ENCODE results near the gene C5orf15.

Gene C5orf15

GRCh38 chr5:133918316-133918715 lies 50.1 kb downstream of the C5orf15 start:
- no peak for DNase-seq (ENCODE audit: extremely low read depth, insufficient read length)
- no peak overlapping the region for H3K4me3 ChIP-seq (replicated peaks; ENCODE audit: low read depth, low read length)
- no peak for TF ChIP-seq CTCF (IDR thresholded peaks at IDR 0.05; ENCODE audit: insufficient read depth, low read length, poor library complexity, severe bottlenecking)

GRCh38 chr5:133917785-133918184 lies 50.6 kb downstream of the C5orf15 start:
- Histone ChIP-seq H3K4me3 (replicated peaks; ENCODE audit: low read depth, low read length) (no peak overlapping the region), H3K27me3 (replicated peaks; ENCODE audit: control insufficient read depth, insufficient read depth, low read length) (no peaks in the 10 kb centered on the region), H3K36me3 (ENCODE audit: control insufficient read depth, insufficient read depth, low read length) (no peaks in the 10 kb centered on the region)
- TF ChIP-seq CTCF (IDR thresholded peaks at IDR 0.05; ENCODE audit: insufficient read depth, low read length, poor library complexity, severe bottlenecking): no peak
- DNase-seq (ENCODE audit: extremely low read depth, insufficient read length): no peak

More at GRCh38 chr5:133918316-133918715, 50.1 kb downstream of the C5orf15 start:
- H3K27me3 ChIP-seq (replicated peaks; ENCODE audit: control insufficient read depth, insufficient read depth, low read length): no peaks in the 10 kb centered on the region
- H3K36me3 ChIP-seq (ENCODE audit: control insufficient read depth, insufficient read depth, low read length): no peaks in the 10 kb centered on the region

GRCh38 chr5:133916914-133917313 lies 51.5 kb downstream of the C5orf15 start:
- DNase-seq (ENCODE audit: extremely low read depth, insufficient read length): no peak
- no peak for TF ChIP-seq CTCF (IDR thresholded peaks at IDR 0.05; ENCODE audit: insufficient read depth, low read length, poor library complexity, severe bottlenecking)
- no peaks in the 10 kb centered on the region for H3K27me3 ChIP-seq (replicated peaks; ENCODE audit: control insufficient read depth, insufficient read depth, low read length)

GRCh38 chr5:133916479-133916878 lies 51.9 kb downstream of the C5orf15 start:
- no peaks in the 10 kb centered on the region for H3K36me3 ChIP-seq (ENCODE audit: control insufficient read depth, insufficient read depth, low read length)
- H3K27me3 ChIP-seq (replicated peaks; ENCODE audit: control insufficient read depth, insufficient read depth, low read length): no peaks in the 10 kb centered on the region
- DNase-seq (ENCODE audit: extremely low read depth, insufficient read length): no peak
- no peak overlapping the region for H3K4me3 ChIP-seq (replicated peaks; ENCODE audit: low read depth, low read length)
- TF ChIP-seq CTCF (IDR thresholded peaks at IDR 0.05; ENCODE audit: insufficient read depth, low read length, poor library complexity, severe bottlenecking): no peak

More at GRCh38 chr5:133916914-133917313, 51.5 kb downstream of the C5orf15 start:
- Histone ChIP-seq H3K4me3 (replicated peaks; ENCODE audit: low read depth, low read length) (no peak overlapping the region), H3K36me3 (ENCODE audit: control insufficient read depth, insufficient read depth, low read length) (no peaks in the 10 kb centered on the region)

GRCh38 chr5:133914434-133914833 lies 54.0 kb downstream of the C5orf15 start:
- no peaks in the 10 kb centered on the region for H3K36me3 ChIP-seq (ENCODE audit: control insufficient read depth, insufficient read depth, low read length)
- TF ChIP-seq CTCF (IDR thresholded peaks at IDR 0.05; ENCODE audit: insufficient read depth, low read length, poor library complexity, severe bottlenecking): no peak
- no peaks in the 10 kb centered on the region; the same call in 1 of the 2 replicates for H3K27me3 ChIP-seq (replicated peaks; ENCODE audit: control insufficient read depth, insufficient read depth, low read length)
- H3K4me3 ChIP-seq (replicated peaks; ENCODE audit: low read depth, low read length): no peak overlapping the region
- no peak for DNase-seq (ENCODE audit: extremely low read depth, insufficient read length)
